Activated CD4-positive, alpha-beta T cell treated with anti-CD3 and anti-CD28 coated beads, Interleukin-2, amount 10 ng/mL, durations not matched to agents 7 days and 5 days (primary cell): ENCODE data around the gene TECPR2. TPM values are rescaled to one million over a fixed set of nuclear protein-coding genes. Genes with fewer than 3 reads are reported as not detected.

Experiments used
- CTCF ChIA-PET: fragments of 350-600 bp; sonication (Branson Sonifier 250); formaldehyde crosslinking; loops from one replicate; lab custom pipeline; 2021; ENCODE audit warnings: antibody characterized with exemption; lab: Charles Lee
- POLR2A ChIA-PET: fragments of 350-600 bp; sonication (Branson Sonifier 250); formaldehyde crosslinking; loops from one replicate; lab custom pipeline; 2021; ENCODE audit warnings: antibody characterized with exemption; lab: Charles Lee
- DNase-seq: peaks from one replicate; pipeline ENCODE4 v3.0.0-alpha.2; 2020
- H3K27ac Mint-ChIP-seq: one replicate; pipeline ENCODE4 v1.8.0; 2021; ENCODE audit warnings: mild to moderate bottlenecking, moderate library complexity, mixed read lengths
- H3K27me3 Mint-ChIP-seq: one replicate; pipeline ENCODE4 v1.8.0; 2021; ENCODE audit warnings: mixed read lengths
- H3K36me3 Mint-ChIP-seq: one replicate; pipeline ENCODE4 v1.8.0; 2021; ENCODE audit warnings: low read depth, mixed read lengths
- H3K4me1 Mint-ChIP-seq: one replicate; pipeline ENCODE4 v1.8.0; 2021; ENCODE audit warnings: mixed read lengths
- H3K4me3 Mint-ChIP-seq: one replicate; pipeline ENCODE4 v1.8.0; 2021; ENCODE audit warnings: mild to moderate bottlenecking, moderate library complexity, mixed read lengths
- H3K9me3 Mint-ChIP-seq: one replicate; pipeline ENCODE4 v1.8.0; 2021; ENCODE audit warnings: mixed read lengths
- total RNA-seq, 2 experiments: library from RNA; stranded (reverse); gene quantifications; one replicate each; pipeline ENCODE4 v1.2.3, GENCODE V29; 2021

TECPR2 gene
- total RNA-seq, 2 experiments from 2014 or later, result 8.2 to 10.7 TPM

GRCh38 chr14:102419276-102419675 lies 56.5 kb downstream of the TECPR2 start:
- no peaks in the 10 kb centered on the region for H3K36me3 Mint-ChIP-seq
- ChIA-PET CTCF (interaction anchor here (1.5 kb wide), 1 partner anchor 12 kb away, joined by 3 read pairs; no protein-coding TSS in a partner anchor), POLR2A (no interaction called here)

GRCh38 chr14:102419716-102420115 lies 57.0 kb downstream of the TECPR2 start:
- Mint-ChIP-seq H3K27ac (no peak overlapping the region), H3K4me1 (no peaks in the 10 kb centered on the region), H3K27me3 (no peaks in the 10 kb centered on the region), H3K4me3 (no peak overlapping the region), H3K9me3 (no peaks in the 10 kb centered on the region), H3K36me3 (no peaks in the 10 kb centered on the region)
- ChIA-PET POLR2A (interaction anchor here (0.8 kb wide), 1 partner anchor 25 kb away, joined by 3 read pairs; no protein-coding TSS in a partner anchor), CTCF (interaction anchor here (1.1 to 1.5 kb wide), 3 partner anchors 11 to 25 kb away, joined by 3 to 5 read pairs (median 3); no protein-coding TSS in a partner anchor)
- DNase-seq, result no peak

More at GRCh38 chr14:102419276-102419675, 56.5 kb downstream of the TECPR2 start:
- Mint-ChIP-seq H3K27ac (no peak overlapping the region), H3K4me1 (no peaks in the 10 kb centered on the region), H3K4me3 (no peak overlapping the region), H3K9me3 (no peaks in the 10 kb centered on the region), H3K27me3 (no peaks in the 10 kb centered on the region)
- DNase-seq, result no peak

- POLR2A ChIA-PET, result no interaction called here
- H3K4me3 Mint-ChIP-seq, result no peak overlapping the region
- H3K4me1 Mint-ChIP-seq, result peaks cover 4% of the 10 kb centered on the region
- no peaks in the 10 kb centered on the region for H3K36me3 Mint-ChIP-seq
- no peaks in the 10 kb centered on the region for H3K27me3 Mint-ChIP-seq
- no peak overlapping the region for H3K27ac Mint-ChIP-seq
- H3K9me3 Mint-ChIP-seq, result no peaks in the 10 kb centered on the region
- no peak for DNase-seq
- CTCF ChIA-PET, result no interaction called here
Observed at GRCh38 chr14:102421411-102422057, 58.8 kb downstream of the TECPR2 start.

- Mint-ChIP-seq H3K4me1 (peaks cover 4% of the 10 kb centered on the region), H3K4me3 (no peak overlapping the region), H3K27ac (no peak overlapping the region), H3K36me3 (no peaks in the 10 kb centered on the region), H3K9me3 (no peaks in the 10 kb centered on the region), H3K27me3 (no peaks in the 10 kb centered on the region)
- ChIA-PET CTCF (no interaction called here), POLR2A (interaction anchor here (0.7 kb wide), 1 partner anchor 838 kb away, joined by 3 read pairs; no protein-coding TSS in a partner anchor)
- DNase-seq, result no peak
Observed at GRCh38 chr14:102424520-102424919, 61.8 kb downstream of the TECPR2 start.

GRCh38 chr14:102424923-102425322 lies 62.2 kb downstream of the TECPR2 start:
- Mint-ChIP-seq H3K36me3 (no peaks in the 10 kb centered on the region), H3K4me3 (no peak overlapping the region), H3K4me1 (peaks cover 4% of the 10 kb centered on the region), H3K27ac (no peak overlapping the region), H3K9me3 (no peaks in the 10 kb centered on the region), H3K27me3 (no peaks in the 10 kb centered on the region)
- DNase-seq, result no peak
- CTCF ChIA-PET, result no interaction called here
- POLR2A ChIA-PET, result no interaction called here

- H3K27ac Mint-ChIP-seq, result no peak overlapping the region
- H3K9me3 Mint-ChIP-seq, result no peaks in the 10 kb centered on the region
- no peak overlapping the region for H3K4me3 Mint-ChIP-seq
- H3K36me3 Mint-ChIP-seq, result no peaks in the 10 kb centered on the region
- CTCF ChIA-PET, result no interaction called here
- POLR2A ChIA-PET, result no interaction called here
- H3K4me1 Mint-ChIP-seq, result peaks cover 4% of the 10 kb centered on the region
- no peak for DNase-seq
- H3K27me3 Mint-ChIP-seq, result no peaks in the 10 kb centered on the region
Observed at GRCh38 chr14:102426796-102427195, 64.1 kb downstream of the TECPR2 start.

- POLR2A ChIA-PET, result no interaction called here
- H3K4me1 Mint-ChIP-seq, result peaks cover 4% of the 10 kb centered on the region
- CTCF ChIA-PET, result interaction anchor here (0.6 kb wide), 1 partner anchor 88 kb away, joined by 3 read pairs; no protein-coding TSS in a partner anchor
- no peaks in the 10 kb centered on the region for H3K9me3 Mint-ChIP-seq
- no peak overlapping the region for H3K4me3 Mint-ChIP-seq
- no peaks in the 10 kb centered on the region for H3K36me3 Mint-ChIP-seq
- DNase-seq, result no peak
- no peaks in the 10 kb centered on the region for H3K27me3 Mint-ChIP-seq
- no peak overlapping the region for H3K27ac Mint-ChIP-seq
Observed at GRCh38 chr14:102427642-102428041, 64.9 kb downstream of the TECPR2 start.

- POLR2A ChIA-PET, result no interaction called here
Observed at GRCh38 chr14:102430212-102430908, 67.6 kb downstream of the TECPR2 start.

GRCh38 chr14:102431751-102432150 lies 69.0 kb downstream of the TECPR2 start:
- CTCF ChIA-PET, result interaction anchor here (0.6 to 1.6 kb wide), 3 partner anchors 12 to 93 kb away, joined by 3 to 4 read pairs (median 3); no protein-coding TSS in a partner anchor
- Mint-ChIP-seq H3K9me3 (no peaks in the 10 kb centered on the region), H3K27me3 (no peaks in the 10 kb centered on the region), H3K27ac (no peak overlapping the region), H3K4me3 (no peak overlapping the region), H3K4me1 (no peaks in the 10 kb centered on the region), H3K36me3 (no peaks in the 10 kb centered on the region)
- no peak for DNase-seq
- POLR2A ChIA-PET, result no interaction called here

More at GRCh38 chr14:102430212-102430908, 67.6 kb downstream of the TECPR2 start:
- H3K36me3 Mint-ChIP-seq, result no peaks in the 10 kb centered on the region
- H3K4me3 Mint-ChIP-seq, result no peak overlapping the region
- no peak overlapping the region for H3K27ac Mint-ChIP-seq
- no peaks in the 10 kb centered on the region for H3K27me3 Mint-ChIP-seq
- H3K4me1 Mint-ChIP-seq, result peaks cover 4% of the 10 kb centered on the region
- no peaks in the 10 kb centered on the region for H3K9me3 Mint-ChIP-seq
- CTCF ChIA-PET, result interaction anchor here (0.6 to 1.6 kb wide), 4 partner anchors 10 to 897 kb away, joined by 3 read pairs; no protein-coding TSS in a partner anchor
- no peak for DNase-seq

GRCh38 chr14:102434647-102435175 lies 72.0 kb downstream of the TECPR2 start:
- no peak for DNase-seq
- Mint-ChIP-seq H3K4me3 (no peak overlapping the region), H3K4me1 (peaks cover 2% of the 10 kb centered on the region), H3K36me3 (no peaks in the 10 kb centered on the region), H3K9me3 (no peaks in the 10 kb centered on the region), H3K27me3 (no peaks in the 10 kb centered on the region), H3K27ac (no peak overlapping the region)
- POLR2A ChIA-PET, result no interaction called here
- CTCF ChIA-PET, result no interaction called here

- Mint-ChIP-seq H3K27me3 (no peaks in the 10 kb centered on the region), H3K4me3 (no peak overlapping the region), H3K9me3 (no peaks in the 10 kb centered on the region), H3K27ac (no peak overlapping the region), H3K36me3 (peaks cover 4% of the 10 kb centered on the region), H3K4me1 (peaks cover 2% of the 10 kb centered on the region)
- ChIA-PET POLR2A (no interaction called here), CTCF (interaction anchor here (0.6 to 1.7 kb wide), 7 partner anchors 18 to 146 kb away, joined by 3 to 5 read pairs (median 3); no protein-coding TSS in a partner anchor)
- DNase-seq, result peak; percentile 63
Observed at GRCh38 chr14:102437997-102438915, 75.5 kb downstream of the TECPR2 start.

GRCh38 chr14:102439556-102439955 lies 76.8 kb downstream of the TECPR2 start:
- Mint-ChIP-seq H3K27ac (no peak overlapping the region), H3K36me3 (peaks cover 4% of the 10 kb centered on the region), H3K27me3 (no peaks in the 10 kb centered on the region), H3K9me3 (no peaks in the 10 kb centered on the region), H3K4me3 (no peak overlapping the region), H3K4me1 (peaks cover 2% of the 10 kb centered on the region)
- ChIA-PET POLR2A (no interaction called here), CTCF (interaction anchor here (1.7 kb wide), 1 partner anchor 79 kb away, joined by 4 read pairs; no protein-coding TSS in a partner anchor)
- DNase-seq, result no peak
